HepG2 (cell line): Measurements from ENCODE around the gene RPL3. TPM values are rescaled to one million over a fixed set of nuclear protein-coding genes. Genes with fewer than 3 reads are reported as not detected.

Experiments
- ATF7-NPFF ChIP-seq: sonication (generic); formaldehyde crosslinking; IDR thresholded peaks from 2 replicates; pipeline ENCODE4 v1.8.1; 2023; ENCODE audit warnings: mild to moderate bottlenecking, low read depth, missing genetic modification reagents, moderate library complexity
- GTF3A ChIP-seq: sonication (generic); formaldehyde crosslinking; conservative IDR thresholded peaks from 2 replicates; pipeline ENCODE4 v1.4.0; 2020; ENCODE audit warnings: mild to moderate bottlenecking, missing genetic modification reagents
- HOXA5 ChIP-seq: sonication (generic); formaldehyde crosslinking; IDR thresholded peaks from 2 replicates; pipeline ENCODE4 v1.4.0; 2020; ENCODE audit warnings: missing genetic modification reagents
- KIAA2018 ChIP-seq: sonication (generic); formaldehyde crosslinking; IDR thresholded peaks from 2 replicates; pipeline ENCODE4 v1.5.0; 2020; ENCODE audit warnings: mild to moderate bottlenecking, missing genetic modification reagents, borderline replicate concordance
- MTA1 ChIP-seq: sonication (generic); formaldehyde crosslinking; IDR thresholded peaks from 2 replicates; pipeline ENCODE4 v1.4.0; 2020; ENCODE audit warnings: missing genetic modification reagents, mild to moderate bottlenecking, borderline replicate concordance
- RBFOX2 ChIP-seq: fragments of 200-400 bp; formaldehyde crosslinking; IDR thresholded peaks from 2 replicates; pipeline ENCODE4 v1.6.1; 2017; ENCODE audit warnings: low read depth, mild to moderate bottlenecking, low read length
- SIN3B ChIP-seq: fragments of 150-350 bp; IDR thresholded peaks from 2 replicates; pipeline ENCODE4 v1.6.1; 2014; ENCODE audit warnings: low read length
- SP140L ChIP-seq: sonication (generic); formaldehyde crosslinking; IDR thresholded peaks from 2 replicates; pipeline ENCODE4 v1.4.0; 2020; ENCODE audit warnings: missing genetic modification reagents, borderline replicate concordance
- SUZ12 ChIP-seq: fragments of 150-350 bp; IDR thresholded peaks from 2 replicates; pipeline ENCODE4 v1.6.1; 2014; ENCODE audit warnings: low read depth, low read length
- ZNF496 ChIP-seq: sonication (generic); formaldehyde crosslinking; IDR thresholded peaks from 2 replicates; pipeline ENCODE4 v1.8.1; 2023; ENCODE audit warnings: mild to moderate bottlenecking, moderate library complexity, missing genetic modification reagents; ENCODE audit not compliant: insufficient replicate concordance
- ZNF691 ChIP-seq: sonication (generic); formaldehyde crosslinking; IDR thresholded peaks from 2 replicates; pipeline ENCODE4 v1.4.0; 2020; ENCODE audit warnings: missing genetic modification reagents, low read depth, mild to moderate bottlenecking, borderline replicate concordance
- ZNF883 ChIP-seq: sonication (generic); formaldehyde crosslinking; IDR thresholded peaks from 2 replicates; pipeline ENCODE4 v1.5.1; 2020; ENCODE audit warnings: mild to moderate bottlenecking, missing genetic modification reagents; ENCODE audit errors: not compliant biosample characterization
- polyA plus RNA-seq, 8 experiments: library from polyadenylated mRNA; depleted of rRNA in 3 of 8; stranded (reverse) in 7 of 8; unstranded in 1 of 8; fragments of >200 nt; fragmentation: Illumina TruSeq in 4 of 8; extraction: Trizol in 4 of 8; gene quantifications; 2 replicates each; pipeline versions ENCODE4 v1.2.1 to v1.2.3, GENCODE V29; 2011 to 2016; ENCODE audit warnings: low read depth in 4 of 8, missing spikeins in 1 of 8, mixed read lengths in 1 of 8; ENCODE audit not compliant: insufficient read depth in 1 of 8
- total RNA-seq, 5 experiments: library from RNA; depleted of rRNA; stranded (reverse); fragments of >200 nt; fragmentation: Illumina TruSeq; extraction: Trizol; gene quantifications; 2 replicates each; pipeline ENCODE4 v1.2.3, GENCODE V29; 2016; ENCODE audit warnings: low read depth in 1 of 5

The RPL3 gene
- total and polyA plus RNA-seq, 2 of the 13 experiments (the other 11 are each of a cell fraction or from before 2014, with no cell fraction given) = 1,051 to 3,279 TPM

- TF ChIP-seq ZNF691 (CRISPR knock-in tag) (no peak), ZNF496 (CRISPR knock-in tag) (no peak), ZNF883 (CRISPR knock-in tag) (no peak), SP140L (no peak), KIAA2018 (CRISPR knock-in tag) (no peak), GTF3A (CRISPR knock-in tag) (no peak), ATF7-NPFF (no peak), MTA1 (CRISPR knock-in tag) (no peak), RBFOX2 (no peak), SUZ12 (no peak), HOXA5 (CRISPR knock-in tag) (no peak), SIN3B (no peak)
- TF ChIP-seq, all 625 proteins: peak for 7
These were observed 29.6 kb upstream of the RPL3 start (continued) for GRCh38 chr22:39348909-39349505.
